CD4-positive, alpha-beta T cell (primary cell): ENCODE data around the gene ZNF385B. TPM values are rescaled to one million over a fixed set of nuclear protein-coding genes. Genes with fewer than 3 reads are reported as not detected.

Experiments
- ATAC-seq: fragments of 200-7000 bp; cut with Tn5 transposase; one replicate; pipeline ENCODE4 v1.10.0; 2022; ENCODE audit warnings: mild to moderate bottlenecking; ENCODE audit not compliant: poor library complexity
- CTCF ChIA-PET: fragments of 350-600 bp; sonication (Branson Sonifier 250); formaldehyde crosslinking; loops from one replicate; lab custom pipeline; 2021; ENCODE audit warnings: antibody characterized with exemption, inconsistent platforms; lab: Charles Lee
- POLR2A ChIA-PET: fragments of 350-600 bp; sonication (Branson Sonifier 250); formaldehyde crosslinking; loops from one replicate; lab custom pipeline; 2021; ENCODE audit warnings: antibody characterized with exemption, inconsistent platforms; lab: Charles Lee
- DNase-seq, 14 experiments: peaks; one replicate each; pipeline ENCODE4 v3.0.0-alpha.2; 2013 to 2020; ENCODE audit warnings: mixed read lengths in 2 of 14
- H3K27ac ChIP-seq, 2 donors: one replicate each; pipeline versions ENCODE4 v1.5.1 to v1.7.0; 2013; ENCODE audit warnings: low read length in 2 of 2, low read depth in 1 of 2, mild to moderate bottlenecking in 1 of 2
- H3K27me3 ChIP-seq, 2 experiments: 1 replicate in 1 of 2; 2 replicates in 1 of 2; pipeline versions ENCODE4 v1.6.1 to v1.7.0; 2013; ENCODE audit warnings: low read length in 2 of 2, control low read depth in 1 of 2, mild to moderate bottlenecking in 1 of 2, moderate library complexity in 1 of 2; ENCODE audit not compliant: insufficient read depth in 2 of 2, control insufficient read depth in 1 of 2
- H3K36me3 ChIP-seq: one replicate; pipeline ENCODE4 v1.6.1; 2013; ENCODE audit warnings: low read length, control low read depth; ENCODE audit not compliant: insufficient read depth
- H3K4me1 ChIP-seq: one replicate; pipeline ENCODE4 v1.6.1; 2013; ENCODE audit warnings: low read length, control low read depth; ENCODE audit not compliant: insufficient read depth
- H3K4me3 ChIP-seq: one replicate; pipeline ENCODE4 v1.5.1; 2013; ENCODE audit warnings: mild to moderate bottlenecking, low read length, moderate library complexity
- H3K9me3 ChIP-seq, 2 experiments: 1 replicate in 1 of 2; 2 replicates in 1 of 2; pipeline versions ENCODE4 v1.6.1 to v1.7.0; 2013; ENCODE audit warnings: low read length in 2 of 2, mild to moderate bottlenecking in 2 of 2, control low read depth in 1 of 2, moderate library complexity in 1 of 2; ENCODE audit not compliant: control insufficient read depth in 1 of 2, insufficient read depth in 1 of 2
- H3K27ac Mint-ChIP-seq: one replicate; pipeline ENCODE4 v1.8.0; 2020; ENCODE audit warnings: mixed read lengths
- H3K27me3 Mint-ChIP-seq: one replicate; pipeline ENCODE4 v1.8.0; 2021; ENCODE audit warnings: mixed read lengths
- H3K36me3 Mint-ChIP-seq: one replicate; pipeline ENCODE4 v1.8.0; 2021; ENCODE audit warnings: low read depth, mixed read lengths
- H3K4me1 Mint-ChIP-seq: one replicate; pipeline ENCODE4 v1.8.0; 2021; ENCODE audit warnings: low read depth, mixed read lengths
- H3K4me3 Mint-ChIP-seq: one replicate; pipeline ENCODE4 v1.8.0; 2020; ENCODE audit warnings: mild to moderate bottlenecking, mixed read lengths
- H3K9me3 Mint-ChIP-seq: one replicate; pipeline ENCODE4 v1.8.0; 2020; ENCODE audit warnings: mixed read lengths
- intact Hi-C, 2 experiments: fragments of 100-400 bp; cut with DNase I in 1 of 2; cut with micrococcal nuclease in 1 of 2; formaldehyde crosslinking; loops; one replicate each; pipeline versions ENCODE4 v1.15.1 to v1.9.0; 2023 to 2025; cut with DNase I, micrococcal nuclease
- total RNA-seq, 174 experiments: library from RNA in 2 of 174; stranded (reverse) in 2 of 174; gene quantifications; one replicate each; pipeline ENCODE4 v1.2.3 and lab custom pipeline; 2021 to 2026
- TF ChIP-seq, protein P1 (sequence below): fragments of 200-600 bp; IDR thresholded peaks from one replicate; pipeline ENCODE4 v1.8.0; 2022; ENCODE audit warnings: antibody characterized with exemption, mild to moderate bottlenecking

The ZNF385B gene
- total RNA-seq, 2 experiments from 2014 or later = not detected

GRCh38 chr2:179619947-179620467 lies 241.4 kb downstream of the ZNF385B start:
- H3K36me3 Mint-ChIP-seq = no peaks in the 10 kb centered on the region
- no peaks in the 10 kb centered on the region for H3K9me3 Mint-ChIP-seq
- intact Hi-C loops = no loop called here
- no peaks in the 10 kb centered on the region for H3K4me1 Mint-ChIP-seq
- H3K27ac ChIP-seq = no peak overlapping the region
- H3K4me3 Mint-ChIP-seq = no peak overlapping the region
- H3K27me3 Mint-ChIP-seq = peaks cover 5% of the 10 kb centered on the region
- H3K9me3 ChIP-seq = no peaks in the 10 kb centered on the region
- DNase-seq (no peak), ATAC-seq (no peak)
- no peak overlapping the region for H3K27ac Mint-ChIP-seq
- no peaks in the 10 kb centered on the region for H3K27me3 ChIP-seq
- H3K4me1 ChIP-seq = no peaks in the 10 kb centered on the region
- TF ChIP-seq, protein P1, sequence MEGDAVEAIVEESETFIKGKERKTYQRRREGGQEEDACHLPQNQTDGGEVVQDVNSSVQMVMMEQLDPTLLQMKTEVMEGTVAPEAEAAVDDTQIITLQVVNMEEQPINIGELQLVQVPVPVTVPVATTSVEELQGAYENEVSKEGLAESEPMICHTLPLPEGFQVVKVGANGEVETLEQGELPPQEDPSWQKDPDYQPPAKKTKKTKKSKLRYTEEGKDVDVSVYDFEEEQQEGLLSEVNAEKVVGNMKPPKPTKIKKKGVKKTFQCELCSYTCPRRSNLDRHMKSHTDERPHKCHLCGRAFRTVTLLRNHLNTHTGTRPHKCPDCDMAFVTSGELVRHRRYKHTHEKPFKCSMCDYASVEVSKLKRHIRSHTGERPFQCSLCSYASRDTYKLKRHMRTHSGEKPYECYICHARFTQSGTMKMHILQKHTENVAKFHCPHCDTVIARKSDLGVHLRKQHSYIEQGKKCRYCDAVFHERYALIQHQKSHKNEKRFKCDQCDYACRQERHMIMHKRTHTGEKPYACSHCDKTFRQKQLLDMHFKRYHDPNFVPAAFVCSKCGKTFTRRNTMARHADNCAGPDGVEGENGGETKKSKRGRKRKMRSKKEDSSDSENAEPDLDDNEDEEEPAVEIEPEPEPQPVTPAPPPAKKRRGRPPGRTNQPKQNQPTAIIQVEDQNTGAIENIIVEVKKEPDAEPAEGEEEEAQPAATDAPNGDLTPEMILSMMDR = no peak
- no peak overlapping the region for H3K4me3 ChIP-seq
- H3K36me3 ChIP-seq = no peaks in the 10 kb centered on the region
- CTCF ChIA-PET = no interaction called here
- POLR2A ChIA-PET = no interaction called here

GRCh38 chr2:179614121-179614520 lies 247.3 kb downstream of the ZNF385B start:
- ChIA-PET CTCF (no interaction called here), POLR2A (no interaction called here)
- Mint-ChIP-seq H3K4me1 (no peaks in the 10 kb centered on the region), H3K36me3 (no peaks in the 10 kb centered on the region), H3K27ac (no peak overlapping the region), H3K9me3 (no peaks in the 10 kb centered on the region), H3K27me3 (peaks cover 8% of the 10 kb centered on the region), H3K4me3 (no peak overlapping the region)
- Histone ChIP-seq H3K4me3 (no peak overlapping the region), H3K27ac (no peak overlapping the region), H3K9me3 (peaks cover 0 to 4% of the 10 kb centered on the region in 2 experiments), H3K27me3 (no peaks in the 10 kb centered on the region), H3K4me1 (no peaks in the 10 kb centered on the region), H3K36me3 (no peaks in the 10 kb centered on the region)
- ATAC-seq = no peak
- TF ChIP-seq, protein P1 = no peak
- intact Hi-C loops = no loop called here
- DNase-seq = no peak

DNA sequence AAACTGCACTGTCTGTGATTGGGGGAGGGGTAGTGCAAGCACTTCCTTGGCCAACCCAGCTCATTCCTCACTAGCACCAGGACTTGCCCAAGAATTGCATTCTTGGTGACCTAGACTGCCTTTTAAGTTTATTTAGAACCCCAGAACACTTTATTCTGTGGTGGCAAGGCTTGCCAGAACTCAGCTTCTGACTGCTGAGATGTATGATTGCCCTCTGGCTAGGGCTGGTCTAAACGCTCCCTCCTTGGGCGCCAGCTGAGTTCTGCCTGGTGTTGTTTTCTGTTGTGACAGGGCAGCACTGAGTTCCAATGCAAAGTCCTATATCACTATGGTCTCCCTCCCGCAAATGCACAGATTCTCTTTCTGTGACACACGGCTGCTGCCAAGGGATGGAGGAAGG lies 247.7 kb downstream of the ZNF385B start:
- Mint-ChIP-seq H3K9me3 (no peaks in the 10 kb centered on the region), H3K4me3 (no peak overlapping the region), H3K27me3 (peaks cover 8% of the 10 kb centered on the region), H3K36me3 (no peaks in the 10 kb centered on the region), H3K4me1 (no peaks in the 10 kb centered on the region), H3K27ac (no peak overlapping the region)
- DNase-seq (no peak), ATAC-seq (no peak)
- TF ChIP-seq, protein P1 = no peak
- Histone ChIP-seq H3K4me1 (no peaks in the 10 kb centered on the region), H3K4me3 (no peak overlapping the region), H3K9me3 (peaks cover 0 to 4% of the 10 kb centered on the region in 2 experiments), H3K27ac (no peak overlapping the region), H3K27me3 (no peaks in the 10 kb centered on the region), H3K36me3 (no peaks in the 10 kb centered on the region)
- ChIA-PET CTCF (no interaction called here), POLR2A (no interaction called here)
- intact Hi-C loops = no loop called here
